Midbrain (tissue), 1 donor: Measurements from ENCODE around the gene DYSF.

Experiments used
- DNase-seq: peaks from one replicate; lab custom pipeline; 2025; lab: John Stamatoyannopoulos, UW

DYSF gene

GRCh38 chr2:71614976-71615766 lies 161.8 kb downstream of the DYSF start:
- DNase-seq, result peak; percentile 76

GRCh38 chr2:71615767-71616730 lies 162.7 kb downstream of the DYSF start:
- DNase-seq, result no peak

GRCh38 chr2:71617266-71617665 lies 163.9 kb downstream of the DYSF start:
- DNase-seq, result no peak

- no peak for DNase-seq
These were observed 165.2 kb downstream of the DYSF start for GRCh38 chr2:71618327-71619113.

GRCh38 chr2:71619230-71619741 lies 165.9 kb downstream of the DYSF start:
- DNase-seq, result no peak

GRCh38 chr2:71620116-71620515 lies 166.8 kb downstream of the DYSF start:
- no peak for DNase-seq

- DNase-seq, result no peak
These were observed 167.5 kb downstream of the DYSF start for GRCh38 chr2:71620851-71621251.

GRCh38 chr2:71629273-71629672 lies 175.9 kb downstream of the DYSF start:
- DNase-seq, result no peak

GRCh38 chr2:71629771-71630453 lies 176.6 kb downstream of the DYSF start:
- no peak for DNase-seq

GRCh38 chr2:71630454-71631328 lies 177.3 kb downstream of the DYSF start:
- no peak for DNase-seq

- DNase-seq, result no peak
These were observed 178.1 kb downstream of the DYSF start for GRCh38 chr2:71631411-71631931.

GRCh38 chr2:71633086-71633485 lies 179.7 kb downstream of the DYSF start:
- no peak for DNase-seq

- no peak for DNase-seq
These were observed 181.2 kb downstream of the DYSF start for GRCh38 chr2:71634567-71634966.

- no peak for DNase-seq
These were observed 182.4 kb downstream of the DYSF start for GRCh38 chr2:71635798-71636197.

- no peak for DNase-seq
These were observed 183.8 kb downstream of the DYSF start for GRCh38 chr2:71637168-71637567.

- DNase-seq, result no peak
These were observed 184.4 kb downstream of the DYSF start for GRCh38 chr2:71637736-71638135.

- DNase-seq, result no peak
These were observed 186.4 kb downstream of the DYSF start for GRCh38 chr2:71639735-71640134.

- DNase-seq, result no peak
These were observed 187.1 kb downstream of the DYSF start for GRCh38 chr2:71640489-71640888.

- no peak for DNase-seq
These were observed 190.5 kb downstream of the DYSF start for GRCh38 chr2:71643674-71644357.
